GM18861 (cell line): Measurements from ENCODE around the gene ADGRL3.

Experiments used
- ATAC-seq: cut with Tn5 transposase; IDR thresholded peaks from one replicate; pipeline ENCODE4 v1.9.1; 2021; ENCODE audit not compliant: unreplicated experiment

The ADGRL3 gene

GRCh38 chr4:61200187-61200915, at the start of gene ADGRL3:
Gene ADGRL3, plus strand, starts transcription at chr4:61200326.
- no peak for ATAC-seq

- no peak for ATAC-seq
Observed at GRCh38 chr4:61152433-61152832, 47.7 kb upstream of the ADGRL3 start.

GRCh38 chr4:61160478-61160877, 39.6 kb upstream of the ADGRL3 start:
- no peak for ATAC-seq

GRCh38 chr4:61162116-61162515, 38.0 kb upstream of the ADGRL3 start:
- no peak for ATAC-seq

GRCh38 chr4:61173799-61174198, 26.3 kb upstream of the ADGRL3 start:
- ATAC-seq, result no peak

- ATAC-seq, result no peak
Observed at GRCh38 chr4:61175495-61175894, 24.6 kb upstream of the ADGRL3 start.

- no peak for ATAC-seq
Observed at GRCh38 chr4:61177367-61177766, 22.8 kb upstream of the ADGRL3 start.

- ATAC-seq, result no peak
Observed at GRCh38 chr4:61180405-61180804, 19.7 kb upstream of the ADGRL3 start.

GRCh38 chr4:61182915-61183314, 17.2 kb upstream of the ADGRL3 start:
- ATAC-seq, result no peak

- ATAC-seq, result no peak
Observed at GRCh38 chr4:61185288-61185687, 14.8 kb upstream of the ADGRL3 start.

GRCh38 chr4:61192392-61192791, 7.7 kb upstream of the ADGRL3 start:
- ATAC-seq, result no peak

- ATAC-seq, result no peak
Observed at GRCh38 chr4:61193863-61194262, 6.3 kb upstream of the ADGRL3 start.

- no peak for ATAC-seq
Observed at GRCh38 chr4:61194571-61194970, 5.6 kb upstream of the ADGRL3 start.

GRCh38 chr4:61195101-61195500, 5.0 kb upstream of the ADGRL3 start:
- ATAC-seq, result no peak

GRCh38 chr4:61198686-61199085, 1.4 kb upstream of the ADGRL3 start:
- no peak for ATAC-seq

GRCh38 chr4:61199873-61200186, 296 bp upstream of the ADGRL3 start:
- no peak for ATAC-seq

- no peak for ATAC-seq
Observed at GRCh38 chr4:61200916-61201526, 895 bp downstream of the ADGRL3 start.

- ATAC-seq, result no peak
Observed at GRCh38 chr4:61201561-61201960, 1.4 kb downstream of the ADGRL3 start.

GRCh38 chr4:61201961-61202637, 2.0 kb downstream of the ADGRL3 start:
- no peak for ATAC-seq

GRCh38 chr4:61202638-61203435, 2.7 kb downstream of the ADGRL3 start:
- ATAC-seq, result no peak

GRCh38 chr4:61203436-61203790, 3.3 kb downstream of the ADGRL3 start:
- ATAC-seq, result no peak
